Trophoblast cell (in vitro differentiated cells and primary cell): ENCODE measurements around the gene NKX2-8.
"Not testable (repeated sequence)": the region's sequence is repeated elsewhere in the genome, so short reads cannot be mapped to it uniquely, and the experiment has no call there.

ENCODE experiments used
- DNase-seq, 2 donors: peaks; one replicate each; pipeline ENCODE4 v3.0.0-alpha.2; 2016
- H2AFZ ChIP-seq: 2 replicates; pipeline ENCODE4 v1.6.1; 2013; ENCODE audit warnings: low read length, moderate library complexity, mild to moderate bottlenecking; ENCODE audit not compliant: insufficient read depth, poor library complexity
- H2AK5ac ChIP-seq: 2 replicates; pipeline ENCODE4 v1.6.1; 2013; ENCODE audit warnings: mild to moderate bottlenecking, low read length
- H2BK120ac ChIP-seq: 2 replicates; pipeline ENCODE4 v1.6.1; 2013; ENCODE audit warnings: low read length, mild to moderate bottlenecking, moderate library complexity; ENCODE audit not compliant: insufficient read depth, poor library complexity
- H2BK12ac ChIP-seq: 2 replicates; pipeline ENCODE4 v1.6.1; 2013; ENCODE audit warnings: mild to moderate bottlenecking, low read length, moderate library complexity
- H2BK5ac ChIP-seq: 2 replicates; pipeline ENCODE4 v1.6.1; 2013; ENCODE audit warnings: low read length, low read depth, moderate library complexity, mild to moderate bottlenecking; ENCODE audit not compliant: poor library complexity
- H3K14ac ChIP-seq: 2 replicates; pipeline ENCODE4 v1.6.1; 2013; ENCODE audit warnings: mild to moderate bottlenecking, low read length
- H3K18ac ChIP-seq: 2 replicates; pipeline ENCODE4 v1.6.1; 2013; ENCODE audit warnings: mild to moderate bottlenecking, low read length
- H3K23ac ChIP-seq: 2 replicates; pipeline ENCODE4 v1.6.1; 2013; ENCODE audit warnings: low read length
- H3K27ac ChIP-seq: 2 replicates; pipeline ENCODE4 v1.5.1; 2013; ENCODE audit warnings: low read depth, mild to moderate bottlenecking, inconsistent platforms, low read length, moderate library complexity
- H3K27me3 ChIP-seq: 2 replicates; pipeline ENCODE4 v1.6.1; 2013; ENCODE audit warnings: inconsistent platforms, mild to moderate bottlenecking, low read length, moderate library complexity; ENCODE audit not compliant: insufficient read depth
- H3K36me3 ChIP-seq, 2 experiments: 1 replicate in 1 of 2; 2 replicates in 1 of 2; pipeline ENCODE4 v1.6.1; 2013; ENCODE audit warnings: low read length in 2 of 2, mild to moderate bottlenecking in 2 of 2, moderate library complexity in 1 of 2; ENCODE audit not compliant: insufficient read depth in 2 of 2, control insufficient read depth in 1 of 2
- H3K4ac ChIP-seq: 2 replicates; pipeline ENCODE4 v1.6.1; 2013; ENCODE audit warnings: low read depth, mild to moderate bottlenecking, low read length, moderate library complexity
- H3K4me1 ChIP-seq, 2 experiments: 1 replicate in 1 of 2; 2 replicates in 1 of 2; pipeline ENCODE4 v1.6.1; 2013; ENCODE audit warnings: low read length in 2 of 2, mild to moderate bottlenecking in 2 of 2, moderate library complexity in 1 of 2; ENCODE audit not compliant: insufficient read depth in 2 of 2, control insufficient read depth in 1 of 2
- H3K4me2 ChIP-seq: 2 replicates; pipeline ENCODE4 v1.6.1; 2013; ENCODE audit warnings: inconsistent platforms, mild to moderate bottlenecking, low read length, moderate library complexity
- H3K4me3 ChIP-seq: 2 replicates; pipeline ENCODE4 v1.5.1; 2013; ENCODE audit warnings: mild to moderate bottlenecking, low read depth, low read length, inconsistent platforms
- H3K79me1 ChIP-seq: one replicate; pipeline ENCODE4 v1.6.1; 2013; ENCODE audit warnings: low read length
- H3K79me2 ChIP-seq: 2 replicates; pipeline ENCODE4 v1.6.1; 2013; ENCODE audit warnings: low read length, mild to moderate bottlenecking; ENCODE audit not compliant: control insufficient read depth, insufficient read depth, poor library complexity
- H3K9ac ChIP-seq: 2 replicates; pipeline ENCODE4 v1.6.1; 2013; ENCODE audit warnings: mild to moderate bottlenecking, low read length
- H3K9me3 ChIP-seq: 2 replicates; pipeline ENCODE4 v1.6.1; 2013; ENCODE audit warnings: low read depth, mild to moderate bottlenecking, control low read depth, inconsistent platforms, low read length; ENCODE audit not compliant: insufficient read depth
- H4K12ac ChIP-seq: 2 replicates; pipeline ENCODE4 v1.6.1; 2013; ENCODE audit warnings: low read depth, mild to moderate bottlenecking, low read length, moderate library complexity
- H4K8ac ChIP-seq: 2 replicates; pipeline ENCODE4 v1.6.1; 2013; ENCODE audit warnings: low read depth, mild to moderate bottlenecking, low read length, moderate library complexity
- H4K91ac ChIP-seq: one replicate; pipeline ENCODE4 v1.6.1; 2013; ENCODE audit warnings: low read depth, mild to moderate bottlenecking, low read length, moderate library complexity
- WGBS: extraction: QIAGEN DNeasy Blood & Tissue Kit; methylation state at CpG from one replicate; pipeline ENCODE4 v1.1.7; 2013; ENCODE audit warnings: missing lambda C conversion rate; ENCODE audit not compliant: insufficient read length, insufficient coverage; ENCODE audit errors: extremely low coverage; 5-methylcytosine and 5-hydroxymethylcytosine counted together

Gene NKX2-8

GRCh38 chr14:36544280-36544679 is 38.1 kb downstream of the NKX2-8 start:
- no CpG with 5 or more reads among the region's 16 CpGs for WGBS
- not testable (repeated sequence) for H2BK12ac ChIP-seq, H4K12ac ChIP-seq, H3K23ac ChIP-seq, H4K8ac ChIP-seq, H4K91ac ChIP-seq, H3K4me1 ChIP-seq, H3K9ac ChIP-seq, H3K27ac ChIP-seq, H3K79me1 ChIP-seq, H2AFZ ChIP-seq, H3K4me2 ChIP-seq, DNase-seq, H3K9me3 ChIP-seq, H2AK5ac ChIP-seq, H3K27me3 ChIP-seq, H2BK5ac ChIP-seq, H3K79me2 ChIP-seq, H2BK120ac ChIP-seq, H3K4ac ChIP-seq, H3K14ac ChIP-seq, H3K36me3 ChIP-seq, H3K18ac ChIP-seq, H3K4me3 ChIP-seq

GRCh38 chr14:36538051-36538450 is 44.4 kb downstream of the NKX2-8 start:
- H3K36me3 ChIP-seq, result no peaks in the 10 kb centered on the region
- no peaks in the 10 kb centered on the region for H3K27me3 ChIP-seq
- no peak overlapping the region for H2BK5ac ChIP-seq
- no peak overlapping the region for H2BK120ac ChIP-seq
- H3K14ac ChIP-seq, result no peak overlapping the region
- H4K12ac ChIP-seq, result no peak overlapping the region
- H4K91ac ChIP-seq, result no peak overlapping the region
- no peak overlapping the region for H4K8ac ChIP-seq
- no CpG with 5 or more reads among the region's 1 CpG for WGBS
- H3K4me3 ChIP-seq, result no peak overlapping the region
- H3K79me2 ChIP-seq, result no peaks in the 10 kb centered on the region
- no peak overlapping the region for H3K23ac ChIP-seq
- H3K27ac ChIP-seq, result no peak overlapping the region
- no peak overlapping the region for H3K9ac ChIP-seq
- no peak overlapping the region for H3K4ac ChIP-seq
- DNase-seq, result no peak
- H3K79me1 ChIP-seq, result no peaks in the 10 kb centered on the region
- no peaks in the 10 kb centered on the region for H3K9me3 ChIP-seq
- H2AK5ac ChIP-seq, result no peak overlapping the region
- no peak overlapping the region for H3K4me2 ChIP-seq
- no peak overlapping the region for H2AFZ ChIP-seq
- no peak overlapping the region for H2BK12ac ChIP-seq
- no peak overlapping the region for H3K18ac ChIP-seq
- H3K4me1 ChIP-seq, result no peaks in the 10 kb centered on the region
